HepG2 (cell line): ENCODE measurements around the gene SLC27A3. TPM values are rescaled to one million over a fixed set of nuclear protein-coding genes. Genes with fewer than 3 reads are reported as not detected.
A peak's percentile ranks its signal among the peaks of the same experiment; 100 is the strongest.

Experiments used
- ATAC-seq: fragments of 200-7000 bp; cut with Tn5 transposase; 3 replicates; pipeline ENCODE4 v1.9.1; 2020; ENCODE audit warnings: mild to moderate bottlenecking, moderate library complexity
- BruUV-seq: library from RNA; stranded (reverse); fragments of 400-500 nt; replicated peaks from 2 replicates; lab custom pipeline; 2021; lab: Mats Ljungman, UMichigan
- CTCF ChIA-PET: fragments of 300-600 bp; formaldehyde crosslinking; extraction: SDS; loops from one replicate; lab custom pipeline; 2021; ENCODE audit warnings: low total read pairs, inconsistent platforms, low intra/inter-chr PET ratio; lab: Yijun Ruan, JAX
- POLR2A ChIA-PET: fragments of 350-600 bp; sonication (Branson Sonifier 250); formaldehyde crosslinking; loops from one replicate; lab custom pipeline; 2020; ENCODE audit warnings: antibody characterized with exemption, inconsistent platforms; lab: Yijun Ruan, JAX
- DNase-seq: peaks from one replicate; pipeline ENCODE4 v3.0.0-alpha.2; 2015; ENCODE audit warnings: low spot score
- FAIRE-seq: peaks from 3 replicates; lab custom pipeline; 2011; peaks lifted over from hg19 to GRCh38; lab: Jason Lieb, UNC
- H2AFZ ChIP-seq: one replicate; pipeline ENCODE4 v1.6.1; 2011; ENCODE audit warnings: low read length, inconsistent platforms
- H3K27ac ChIP-seq: fragments of 300-600 bp; 3 replicates; pipeline ENCODE4 v1.8.0; 2011; ENCODE audit warnings: mixed run types, mild to moderate bottlenecking, mixed read lengths, low read length, inconsistent platforms; ENCODE audit not compliant: insufficient read depth; ENCODE audit errors: extremely low read length
- H3K27me3 ChIP-seq, 2 experiments: fragments of 200-600 bp in 1 of 2; 2 replicates in 1 of 2; 3 replicates in 1 of 2; pipeline versions ENCODE4 v1.6.0 to v1.8.0; 2011; ENCODE audit warnings: low read length in 2 of 2, mild to moderate bottlenecking in 2 of 2, moderate library complexity in 2 of 2, inconsistent platforms in 1 of 2; ENCODE audit not compliant: insufficient read depth in 2 of 2, control insufficient read depth in 1 of 2
- H3K36me3 ChIP-seq, 2 experiments: fragments of 200-600 bp in 1 of 2; replicated peaks in 1 of 2; 2 replicates in 1 of 2; 3 replicates in 1 of 2; pipeline versions ENCODE4 v1.5.1 to v1.8.0; 2011; ENCODE audit warnings: low read length in 2 of 2, inconsistent platforms in 1 of 2; ENCODE audit not compliant: insufficient read depth in 2 of 2, control insufficient read depth in 1 of 2
- H3K4me1 ChIP-seq: 2 replicates; pipeline ENCODE4 v1.5.1; 2012; ENCODE audit warnings: low read length, inconsistent platforms; ENCODE audit not compliant: insufficient read depth
- H3K4me2 ChIP-seq: 2 replicates; pipeline ENCODE4 v1.6.0; 2011; ENCODE audit warnings: low read depth, low read length, inconsistent platforms
- H3K4me3 ChIP-seq, 3 experiments: fragments of 200-600 bp in 1 of 3; sonication (generic), shearing (Covaris generic) in 1 of 3; replicated peaks in 1 of 3; 2 replicates each; pipeline ENCODE4 v1.5.1; 2011 to 2016; ENCODE audit warnings: low read length in 3 of 3, inconsistent platforms in 2 of 3, low read depth in 2 of 3, mild to moderate bottlenecking in 2 of 3, control low read depth in 1 of 3, mixed read lengths in 1 of 3; ENCODE audit not compliant: insufficient read depth in 1 of 3
- H3K79me2 ChIP-seq: one replicate; pipeline ENCODE4 v1.6.1; 2011; ENCODE audit warnings: low read length, inconsistent platforms; ENCODE audit not compliant: insufficient read depth
- H3K9ac ChIP-seq: 2 replicates; pipeline ENCODE4 v1.6.0; 2011; ENCODE audit warnings: mild to moderate bottlenecking, low read depth, low read length, inconsistent platforms; ENCODE audit not compliant: insufficient read depth
- H3K9me3 ChIP-seq: 2 replicates; pipeline ENCODE4 v1.5.1; 2012; ENCODE audit warnings: mild to moderate bottlenecking, low read length
- H4K20me1 ChIP-seq: 2 replicates; pipeline ENCODE4 v1.6.0; 2011; ENCODE audit warnings: inconsistent platforms, mild to moderate bottlenecking, low read length, moderate library complexity; ENCODE audit not compliant: insufficient read depth
- AKAP8 ChIP-seq: sonication (generic); formaldehyde crosslinking; IDR thresholded peaks from 2 replicates; pipeline ENCODE4 v1.5.1; 2020; ENCODE audit warnings: mild to moderate bottlenecking, missing genetic modification reagents
- CBX5 ChIP-seq: sonication (generic); formaldehyde crosslinking; IDR thresholded peaks from 2 replicates; pipeline ENCODE4 v1.4.0; 2020; ENCODE audit warnings: missing genetic modification reagents, borderline replicate concordance
- ELF4 ChIP-seq: sonication (generic); formaldehyde crosslinking; IDR thresholded peaks from 2 replicates; pipeline ENCODE4 v1.5.0; 2020; ENCODE audit warnings: missing genetic modification reagents, mild to moderate bottlenecking, moderate library complexity, borderline replicate concordance
- MED8 ChIP-seq: sonication (generic); formaldehyde crosslinking; IDR thresholded peaks from 2 replicates; pipeline ENCODE4 v1.8.1; 2023; ENCODE audit warnings: mild to moderate bottlenecking, missing genetic modification reagents; ENCODE audit not compliant: insufficient replicate concordance
- PHF20 ChIP-seq: sonication (generic); formaldehyde crosslinking; IDR thresholded peaks from 2 replicates; pipeline ENCODE4 v1.5.0; 2020; ENCODE audit warnings: mild to moderate bottlenecking, missing genetic modification reagents
- RXRB ChIP-seq: IDR thresholded peaks from 2 replicates; pipeline ENCODE4 v1.6.1; 2016; ENCODE audit warnings: borderline replicate concordance, missing genetic modification reagents, missing compliant biosample characterization
- SIN3A ChIP-seq: IDR thresholded peaks from 2 replicates; pipeline ENCODE4 v1.6.1; 2011; ENCODE audit warnings: low read depth, mild to moderate bottlenecking, control low read depth, low read length, borderline replicate concordance
- SP4 ChIP-seq: sonication (generic); formaldehyde crosslinking; IDR thresholded peaks from 2 replicates; pipeline ENCODE4 v1.8.1; 2023; ENCODE audit warnings: mild to moderate bottlenecking, missing genetic modification reagents
- TSC22D2 ChIP-seq: sonication (generic); formaldehyde crosslinking; IDR thresholded peaks from 2 replicates; pipeline ENCODE4 v1.5.1; 2020; ENCODE audit warnings: missing genetic modification reagents, mild to moderate bottlenecking, borderline replicate concordance
- ZNF230 ChIP-seq: sonication (generic); formaldehyde crosslinking; IDR thresholded peaks from 2 replicates; pipeline ENCODE4 v1.4.0; 2020; ENCODE audit warnings: mild to moderate bottlenecking, missing genetic modification reagents
- ZNF274 ChIP-seq: sonication (generic); formaldehyde crosslinking; IDR thresholded peaks from 2 replicates; pipeline ENCODE4 v1.5.1; 2020; ENCODE audit warnings: mild to moderate bottlenecking, missing genetic modification reagents
- ZNF589 ChIP-seq: sonication (generic); formaldehyde crosslinking; conservative IDR thresholded peaks from 2 replicates; pipeline ENCODE4 v1.8.0; 2022; ENCODE audit warnings: mild to moderate bottlenecking, moderate library complexity, missing genetic modification reagents
- ZNF605 ChIP-seq: sonication (generic); formaldehyde crosslinking; IDR thresholded peaks from 2 replicates; pipeline ENCODE4 v1.8.0; 2022; ENCODE audit warnings: mild to moderate bottlenecking, missing genetic modification reagents
- ZNF75D ChIP-seq: sonication (generic); formaldehyde crosslinking; IDR thresholded peaks from 2 replicates; pipeline ENCODE4 v1.8.1; 2023; ENCODE audit warnings: missing genetic modification reagents, mild to moderate bottlenecking, borderline replicate concordance
- ZNF839 ChIP-seq: sonication (generic); formaldehyde crosslinking; IDR thresholded peaks from 2 replicates; pipeline ENCODE4 v1.4.0; 2020; ENCODE audit warnings: missing genetic modification reagents, mild to moderate bottlenecking, borderline replicate concordance
- WGBS: methylation state at CpG from one replicate; pipeline ENCODE4 v1.1.6; 2017; ENCODE audit warnings: low lambda C conversion rate; 5-methylcytosine and 5-hydroxymethylcytosine counted together
- in situ Hi-C: cut with HindIII; loops from 2 replicates; pipeline ENCODE4 v1.10.0; 2017; ENCODE audit warnings: low pct_unique_long_range_greater_than_20kb; ENCODE audit not compliant: extremely low pct_ligation_motif_present
- intact Hi-C: fragments of 100-400 bp; cut with micrococcal nuclease; formaldehyde crosslinking; loops from one replicate; pipeline ENCODE4 v1.10.0; 2022; ENCODE audit not compliant: unreplicated experiment
- polyA plus RNA-seq, 8 experiments: library from polyadenylated mRNA; depleted of rRNA in 3 of 8; stranded (reverse) in 7 of 8; unstranded in 1 of 8; fragments of >200 nt; fragmentation: Illumina TruSeq in 4 of 8; extraction: Trizol in 4 of 8; gene quantifications; 2 replicates each; pipeline versions ENCODE4 v1.2.1 to v1.2.3, GENCODE V29; 2011 to 2016; ENCODE audit warnings: low read depth in 4 of 8, missing spikeins in 1 of 8, mixed read lengths in 1 of 8; ENCODE audit not compliant: insufficient read depth in 1 of 8
- total RNA-seq, 5 experiments: library from RNA; depleted of rRNA; stranded (reverse); fragments of >200 nt; fragmentation: Illumina TruSeq; extraction: Trizol; gene quantifications; 2 replicates each; pipeline ENCODE4 v1.2.3, GENCODE V29; 2016; ENCODE audit warnings: low read depth in 1 of 5
- TF ChIP-seq, protein P1 (sequence below): sonication (generic); formaldehyde crosslinking; IDR thresholded peaks from 2 replicates; pipeline ENCODE4 v1.4.0; 2020; ENCODE audit warnings: mild to moderate bottlenecking, missing genetic modification reagents
- TF ChIP-seq, protein P2 (sequence below): fragments of 450-650 bp; IDR thresholded peaks from 2 replicates; pipeline ENCODE4 v1.6.1; 2016
- TF ChIP-seq, protein P3 (sequence below): sonication (generic); formaldehyde crosslinking; IDR thresholded peaks from 2 replicates; pipeline ENCODE4 v1.5.0; 2020; ENCODE audit warnings: missing genetic modification reagents

The SLC27A3 gene
- total and polyA plus RNA-seq, 2 of the 13 experiments (the other 11 are each of a cell fraction or from before 2014, with no cell fraction given) = 4.3 to 10.3 TPM

DNA sequence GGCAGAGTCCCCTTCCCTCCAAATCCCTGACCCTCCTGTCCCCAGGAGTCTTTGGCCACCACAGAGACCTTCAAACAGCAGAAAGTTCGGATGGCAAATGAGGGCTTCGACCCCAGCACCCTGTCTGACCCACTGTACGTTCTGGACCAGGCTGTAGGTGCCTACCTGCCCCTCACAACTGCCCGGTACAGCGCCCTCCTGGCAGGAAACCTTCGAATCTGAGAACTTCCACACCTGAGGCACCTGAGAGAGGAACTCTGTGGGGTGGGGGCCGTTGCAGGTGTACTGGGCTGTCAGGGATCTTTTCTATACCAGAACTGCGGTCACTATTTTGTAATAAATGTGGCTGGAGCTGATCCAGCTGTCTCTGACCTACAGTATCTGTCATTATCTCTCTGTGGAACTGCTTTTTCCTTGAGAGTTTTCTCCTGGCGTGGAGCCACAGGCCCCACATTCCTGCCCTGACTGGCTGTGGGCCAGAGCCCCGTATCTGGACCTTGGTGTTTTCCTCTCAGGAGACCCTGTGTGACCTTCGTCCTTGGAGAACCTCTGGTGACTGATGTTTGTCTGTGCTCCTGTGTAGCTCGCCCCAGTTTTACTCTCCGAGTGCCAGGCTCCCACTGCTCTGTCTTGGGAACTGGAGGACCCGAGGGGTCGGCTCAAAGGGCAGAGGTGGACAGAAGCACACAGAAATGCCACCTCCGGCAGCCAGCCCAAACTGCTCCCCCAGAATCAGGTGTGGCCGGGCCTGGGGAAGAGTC is 4.8 kb downstream of the SLC27A3 start (continued):
- no peak for TF ChIP-seq ZNF274 (CRISPR knock-in tag)
- peak; percentile 80 for TF ChIP-seq RXRB (CRISPR knock-in tag)

DNA sequence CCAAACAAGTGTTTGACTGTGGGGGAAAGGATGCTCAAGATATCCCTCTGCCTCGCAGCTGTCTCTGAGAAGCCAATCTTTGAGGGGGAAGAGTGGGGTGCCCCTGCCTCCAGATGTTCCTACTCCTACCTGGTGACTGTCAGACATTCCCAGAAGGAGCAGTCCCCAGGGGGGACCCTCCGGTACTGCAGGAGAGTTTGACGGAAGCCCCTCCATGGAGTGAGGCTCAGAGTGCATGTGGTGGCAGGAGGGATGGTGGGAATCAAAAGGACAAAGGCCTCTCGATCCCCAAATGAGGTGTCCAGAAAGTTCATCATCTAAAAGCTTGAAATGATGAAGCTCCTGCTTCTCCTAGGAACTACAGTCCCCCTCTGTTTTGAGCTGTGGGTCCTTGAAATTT is 5.3 kb downstream of the SLC27A3 start:
- in situ Hi-C loops (no loop called here), intact Hi-C loops (no loop called here)
- BruUV-seq = no TSS peak
- Histone ChIP-seq H3K9me3 (no peaks in the 10 kb centered on the region), H3K9ac (no peak overlapping the region), H3K79me2 (no peaks in the 10 kb centered on the region), H4K20me1 (no peaks in the 10 kb centered on the region), H3K36me3 (no peaks in the 10 kb centered on the region), H2AFZ (no peak overlapping the region), H3K4me2 (peak overlapping the region; percentile 55), H3K4me3 (peak overlapping the region in 1 of 3 experiments; percentile 46; a peak in 1 of 6 replicates), H3K27ac (no peak overlapping the region), H3K27me3 (no peaks in the 10 kb centered on the region), H3K4me1 (peaks cover 67% of the 10 kb centered on the region)
- CTCF ChIA-PET = no interaction called here
- POLR2A ChIA-PET = interaction anchor here (0.6 to 2.1 kb wide), 5 partner anchors 12 to 210 kb away, joined by 3 to 16 read pairs (median 3); partner anchors contain the start of genes CREB3L4, ILF2, RPS27 and S100A1
- 6% methylated on average over 3 of the region's 4 CpGs for WGBS
- ATAC-seq (no peak), DNase-seq (no peak), FAIRE-seq (no peak)
- TF ChIP-seq, protein P1, sequence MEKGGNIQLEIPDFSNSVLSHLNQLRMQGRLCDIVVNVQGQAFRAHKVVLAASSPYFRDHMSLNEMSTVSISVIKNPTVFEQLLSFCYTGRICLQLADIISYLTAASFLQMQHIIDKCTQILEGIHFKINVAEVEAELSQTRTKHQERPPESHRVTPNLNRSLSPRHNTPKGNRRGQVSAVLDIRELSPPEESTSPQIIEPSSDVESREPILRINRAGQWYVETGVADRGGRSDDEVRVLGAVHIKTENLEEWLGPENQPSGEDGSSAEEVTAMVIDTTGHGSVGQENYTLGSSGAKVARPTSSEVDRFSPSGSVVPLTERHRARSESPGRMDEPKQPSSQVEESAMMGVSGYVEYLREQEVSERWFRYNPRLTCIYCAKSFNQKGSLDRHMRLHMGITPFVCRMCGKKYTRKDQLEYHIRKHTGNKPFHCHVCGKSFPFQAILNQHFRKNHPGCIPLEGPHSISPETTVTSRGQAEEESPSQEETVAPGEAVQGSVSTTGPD (CRISPR knock-in tag) = no peak
- no peak for TF ChIP-seq ZNF839 (CRISPR knock-in tag)
- TF ChIP-seq SIN3A = no peak
- TF ChIP-seq SP4 (CRISPR knock-in tag) = no peak
- no peak for TF ChIP-seq MED8 (CRISPR knock-in tag)
- TF ChIP-seq TSC22D2 = no peak
- no peak for TF ChIP-seq CBX5 (CRISPR knock-in tag)
- TF ChIP-seq ZNF605 (CRISPR knock-in tag) = no peak
- no peak for TF ChIP-seq ELF4 (CRISPR knock-in tag)
- TF ChIP-seq ZNF75D (CRISPR knock-in tag) = no peak
- no peak for TF ChIP-seq ZNF230 (CRISPR knock-in tag)
- no peak for TF ChIP-seq PHF20 (CRISPR knock-in tag)
- TF ChIP-seq ZNF589 (CRISPR knock-in tag) = no peak
- TF ChIP-seq, protein P2, sequence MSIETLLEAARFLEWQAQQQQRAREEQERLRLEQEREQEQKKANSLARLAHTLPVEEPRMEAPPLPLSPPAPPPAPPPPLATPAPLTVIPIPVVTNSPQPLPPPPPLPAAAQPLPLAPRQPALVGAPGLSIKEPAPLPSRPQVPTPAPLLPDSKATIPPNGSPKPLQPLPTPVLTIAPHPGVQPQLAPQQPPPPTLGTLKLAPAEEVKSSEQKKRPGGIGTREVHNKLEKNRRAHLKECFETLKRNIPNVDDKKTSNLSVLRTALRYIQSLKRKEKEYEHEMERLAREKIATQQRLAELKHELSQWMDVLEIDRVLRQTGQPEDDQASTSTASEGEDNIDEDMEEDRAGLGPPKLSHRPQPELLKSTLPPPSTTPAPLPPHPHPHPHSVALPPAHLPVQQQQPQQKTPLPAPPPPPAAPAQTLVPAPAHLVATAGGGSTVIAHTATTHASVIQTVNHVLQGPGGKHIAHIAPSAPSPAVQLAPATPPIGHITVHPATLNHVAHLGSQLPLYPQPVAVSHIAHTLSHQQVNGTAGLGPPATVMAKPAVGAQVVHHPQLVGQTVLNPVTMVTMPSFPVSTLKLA = no peak
- TF ChIP-seq, protein P3, sequence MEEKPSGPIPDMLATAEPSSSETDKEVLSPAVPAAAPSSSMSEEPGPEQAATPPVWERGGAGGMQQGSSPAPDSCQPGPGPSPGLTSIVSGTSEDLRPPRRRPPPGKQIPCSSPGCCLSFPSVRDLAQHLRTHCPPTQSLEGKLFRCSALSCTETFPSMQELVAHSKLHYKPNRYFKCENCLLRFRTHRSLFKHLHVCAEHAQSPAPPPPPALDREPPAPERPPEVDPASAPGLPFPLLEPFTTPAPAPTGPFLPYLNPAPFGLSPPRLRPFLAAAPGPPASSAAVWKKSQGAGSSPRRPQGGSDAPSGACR = no peak
- no peak for TF ChIP-seq AKAP8 (CRISPR knock-in tag)
